ENCODE data around the gene CDKN2B-AS1.
A peak's percentile ranks its signal among the peaks of the same experiment; 100 is the strongest.

The CDKN2B-AS1 gene

GRCh38 chr9:22008384-22008716 is 13.8 kb downstream of the CDKN2B-AS1 start:
- DNase-seq: no peak

DNA sequence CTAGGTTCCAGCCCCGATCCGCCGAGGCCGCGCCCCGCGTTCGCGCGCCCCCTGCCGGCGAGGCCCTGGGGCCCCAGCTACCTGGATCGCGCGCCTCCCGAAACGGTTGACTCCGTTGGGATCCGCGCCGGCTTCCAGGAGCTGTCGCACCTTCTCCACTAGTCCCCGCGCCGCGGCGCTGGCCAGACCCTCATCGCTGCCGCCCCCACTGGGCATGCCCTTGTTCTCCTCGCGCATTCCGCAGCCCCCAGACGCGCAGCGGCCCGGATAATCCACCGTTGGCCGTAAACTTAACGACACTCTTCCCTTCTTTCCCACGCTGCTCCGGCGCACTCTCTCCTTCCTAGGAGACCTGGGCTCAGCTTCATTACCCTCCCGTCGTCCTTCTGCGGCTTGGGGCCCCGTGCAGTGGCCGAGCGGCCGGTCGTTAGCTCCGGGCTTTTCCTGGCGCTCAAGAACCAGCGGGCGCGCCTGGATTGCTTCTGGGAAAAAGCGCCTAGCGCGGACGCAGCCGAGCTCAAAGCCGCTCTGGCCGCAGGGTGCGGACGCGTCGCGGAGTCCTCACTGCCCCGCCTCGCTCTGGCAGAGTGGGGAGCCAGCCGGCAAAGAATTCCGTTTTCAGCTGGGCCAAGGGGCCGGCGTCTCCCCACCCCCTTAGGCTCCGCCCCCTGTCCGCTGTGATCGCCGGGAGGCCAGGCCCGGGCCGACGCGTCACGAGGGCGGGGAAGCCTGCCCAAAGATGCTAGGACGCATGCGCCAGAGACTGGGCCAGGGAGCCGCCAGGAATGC is 14.3 kb downstream of the CDKN2B-AS1 start, which contains the start of gene CDKN2B:
Gene CDKN2B (minus strand): TSS at position 589 of the 789 bp plus-strand sequence. CDS start 352 bp downstream, at position 237.
- DNase-seq: peak; percentile 63

DNA sequence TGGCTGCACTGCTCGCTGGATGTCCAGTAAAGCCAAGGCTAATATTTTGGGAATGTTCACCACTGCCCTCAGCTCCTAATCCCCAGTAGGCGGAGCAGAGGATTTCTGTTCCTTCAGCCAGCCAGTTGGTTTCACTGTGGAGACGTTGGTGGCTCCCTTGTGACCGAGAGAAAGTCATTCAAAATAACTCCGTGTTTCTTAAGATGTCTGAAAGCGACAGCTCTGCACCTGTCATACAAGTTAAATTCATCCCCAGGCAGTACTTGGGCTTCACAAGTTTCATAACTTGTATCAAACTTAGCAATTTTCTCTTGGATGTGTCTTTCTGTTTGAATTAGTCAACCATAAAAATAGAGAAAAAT is 14.9 kb downstream of the CDKN2B-AS1 start:
- DNase-seq: no peak

DNA sequence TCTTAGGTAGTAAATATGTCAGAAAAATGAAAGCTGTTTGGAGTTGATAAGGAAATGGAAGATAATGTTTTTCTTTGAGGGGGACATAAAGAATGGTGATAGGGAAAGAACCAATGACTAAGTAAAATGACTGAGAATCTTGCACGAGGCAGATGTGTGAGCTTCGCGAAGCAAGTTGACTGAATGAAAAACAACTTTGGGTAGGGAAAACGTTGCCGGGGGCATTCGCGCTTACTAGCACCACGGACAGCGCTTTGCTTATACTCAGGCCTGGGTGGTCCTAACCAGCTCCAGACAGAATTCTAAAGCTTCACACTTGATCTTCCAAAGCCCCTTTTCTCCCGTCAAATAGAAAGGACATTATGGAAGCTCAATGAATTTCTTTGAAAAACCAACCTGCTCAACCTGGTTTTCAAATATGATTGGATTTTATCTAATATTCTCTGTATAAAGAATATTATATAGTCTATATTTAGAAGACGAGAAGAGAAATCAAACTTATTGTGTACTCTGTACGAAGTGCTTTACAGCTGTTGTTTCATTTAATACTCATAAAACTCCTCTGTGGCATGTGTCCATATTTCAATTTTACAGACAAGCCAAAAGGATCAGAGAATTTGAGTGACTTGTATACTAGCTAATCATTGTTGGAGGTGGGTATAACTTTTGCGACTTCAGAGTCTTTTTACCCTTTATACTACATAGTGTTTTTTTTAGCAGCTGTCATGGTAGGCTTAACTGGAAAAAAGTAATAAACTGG is 16.5 kb downstream of the CDKN2B-AS1 start:
- DNase-seq: no peak

DNA sequence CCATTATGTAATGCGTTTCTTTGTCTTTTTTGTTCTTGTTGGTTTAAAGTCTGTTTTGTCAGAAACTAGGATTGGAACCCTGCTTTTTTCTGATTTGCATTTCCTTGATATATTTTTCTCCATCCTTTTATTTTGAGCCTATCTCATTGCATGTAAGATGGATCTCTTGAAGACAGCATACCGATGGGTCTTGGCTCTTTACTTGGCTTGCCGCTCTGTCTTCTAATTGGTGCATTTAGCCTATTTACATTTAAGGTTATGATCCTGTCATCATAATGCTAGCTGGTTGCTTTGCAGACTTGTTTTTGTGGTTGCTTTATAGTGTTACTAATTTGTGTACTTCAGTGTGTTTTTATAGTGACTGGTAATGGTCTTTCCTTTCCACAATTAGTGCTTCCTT is 27.8 kb downstream of the CDKN2B-AS1 start:
- DNase-seq: no peak

DNA sequence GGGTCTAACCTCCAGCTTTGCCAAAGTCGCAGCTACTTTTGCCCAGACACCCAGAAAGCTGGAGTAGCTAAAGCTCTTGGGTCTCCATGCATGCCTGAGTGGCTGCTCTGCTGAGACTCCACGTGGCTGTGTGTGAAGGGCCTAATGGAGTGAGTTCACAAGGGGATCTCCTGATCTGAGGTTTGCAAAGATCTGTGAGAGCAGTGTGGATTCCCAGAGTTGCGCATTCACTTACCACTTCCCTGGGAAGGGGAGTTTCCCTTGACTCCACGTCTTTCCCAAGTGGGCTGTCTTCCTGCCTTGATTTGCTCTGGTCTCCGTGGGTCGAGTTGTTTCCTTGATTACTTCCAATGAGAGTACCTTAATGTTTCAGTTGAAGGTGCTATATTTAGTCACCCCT is 32.1 kb downstream of the CDKN2B-AS1 start:
- DNase-seq: no peak

DNA sequence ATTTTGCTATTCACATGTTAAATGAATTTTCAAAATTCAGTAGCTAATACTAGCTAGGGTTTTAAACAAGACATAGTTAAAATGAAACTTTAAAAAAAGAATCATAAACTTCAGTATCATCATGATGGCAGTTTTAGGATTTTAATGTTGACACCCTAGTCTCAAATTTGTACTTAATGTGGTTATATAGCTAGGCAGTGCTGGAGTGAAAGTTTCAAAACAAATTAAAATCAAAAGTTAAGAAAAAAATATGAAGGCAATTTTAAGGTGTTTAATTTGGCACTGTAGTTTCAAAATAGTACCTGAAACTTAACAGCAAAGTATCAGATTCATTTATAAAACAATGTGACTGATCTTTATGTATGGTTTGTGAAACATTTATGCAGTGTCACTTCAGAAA is 33.8 kb downstream of the CDKN2B-AS1 start:
- no peak for DNase-seq

DNA sequence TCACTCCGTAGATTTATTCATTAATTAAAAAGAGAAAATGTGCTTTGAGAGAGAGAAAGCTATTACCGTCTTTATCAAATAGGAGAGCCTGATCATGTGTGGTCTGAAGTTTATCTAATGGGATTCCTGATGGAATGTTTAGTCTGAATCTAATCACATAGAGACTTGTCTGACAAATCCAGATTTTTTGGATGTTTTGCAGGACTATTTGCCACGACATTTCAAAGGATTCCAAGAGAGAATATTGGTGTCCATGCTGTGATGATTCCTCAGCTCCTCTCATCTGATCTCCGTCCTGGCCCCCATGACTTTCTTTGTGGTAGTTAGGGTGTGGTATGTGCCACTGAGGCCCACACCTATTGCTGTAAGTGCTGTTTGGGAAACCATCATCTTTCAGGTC is 34.6 kb downstream of the CDKN2B-AS1 start:
- no peak for DNase-seq

DNA sequence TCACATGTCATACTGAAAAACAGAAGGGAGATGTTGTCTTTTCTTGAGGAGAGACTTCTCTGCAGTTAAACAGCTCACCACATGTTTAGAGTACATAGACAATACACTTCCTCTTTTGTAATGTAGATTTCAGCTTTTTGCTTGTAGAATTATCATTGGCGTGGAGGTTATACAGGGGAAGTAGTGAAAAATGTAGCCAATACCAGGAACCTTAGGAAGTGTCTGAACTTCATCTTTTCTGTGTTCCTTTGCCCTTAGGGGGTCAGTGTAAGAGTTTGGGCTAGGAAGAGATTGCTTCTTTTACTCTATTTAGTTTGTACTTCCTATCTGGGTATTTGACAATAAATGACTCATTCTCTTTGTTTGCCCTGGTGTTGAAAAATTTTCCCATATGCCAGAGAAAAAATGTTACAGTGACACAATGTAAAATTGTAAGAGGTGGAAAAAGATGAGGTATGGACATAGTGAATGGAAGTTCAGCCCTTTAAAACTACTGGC is 35.6 kb downstream of the CDKN2B-AS1 start:
- no peak for DNase-seq

GRCh38 chr9:22031655-22032411 is 37.2 kb downstream of the CDKN2B-AS1 start:
- no peak for DNase-seq

GRCh38 chr9:22033012-22033630 is 38.5 kb downstream of the CDKN2B-AS1 start:
- DNase-seq: no peak

- no peak for DNase-seq
Observed at GRCh38 chr9:22035591-22036011, 41.0 kb downstream of the CDKN2B-AS1 start.

DNA sequence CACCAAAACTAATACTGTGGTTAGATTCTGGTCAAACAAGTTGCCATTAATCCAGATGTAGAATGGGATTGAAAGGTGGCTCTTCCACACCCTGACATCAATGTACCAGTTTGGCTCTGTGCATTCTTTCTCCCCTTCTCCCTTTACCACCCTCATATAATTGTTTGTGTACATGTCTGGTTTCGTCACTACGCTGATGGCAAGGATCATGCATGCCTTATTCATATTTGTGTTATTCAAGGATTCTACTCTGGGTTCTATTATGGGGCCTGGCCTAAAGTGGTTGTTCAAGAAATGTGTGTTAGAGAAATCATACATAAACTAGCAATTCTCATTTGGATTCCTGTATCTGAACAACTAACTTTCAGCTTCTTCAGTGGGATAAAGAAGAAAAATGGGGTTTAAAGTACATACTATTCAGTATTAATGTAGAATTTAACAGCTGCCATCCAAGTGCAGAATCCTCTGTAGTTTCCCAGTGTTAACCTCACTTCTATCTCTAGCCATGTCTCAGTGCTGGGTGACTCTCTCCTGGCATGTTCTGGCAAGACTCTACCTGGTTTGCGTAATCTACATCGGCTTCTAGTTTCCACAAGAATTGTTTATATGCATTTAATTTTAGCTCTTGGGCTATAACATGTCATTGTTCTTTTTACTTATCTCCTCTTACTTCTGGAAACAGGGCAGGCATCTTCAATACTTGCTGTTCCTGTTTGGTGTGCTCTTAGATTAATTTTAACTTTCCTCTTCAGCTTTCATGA is 42.5 kb downstream of the CDKN2B-AS1 start:
- DNase-seq: no peak

GRCh38 chr9:22037954-22038690 is 43.5 kb downstream of the CDKN2B-AS1 start:
- DNase-seq: no peak

- no peak for DNase-seq
Observed at GRCh38 chr9:22039258-22039657, 44.7 kb downstream of the CDKN2B-AS1 start.

- DNase-seq: no peak
Observed at GRCh38 chr9:22040760-22041159, 46.2 kb downstream of the CDKN2B-AS1 start.

- DNase-seq: no peak
Observed at GRCh38 chr9:22041344-22041743, 46.8 kb downstream of the CDKN2B-AS1 start.

GRCh38 chr9:22041775-22042174 is 47.2 kb downstream of the CDKN2B-AS1 start:
- DNase-seq: no peak

GRCh38 chr9:22043928-22044327 is 49.3 kb downstream of the CDKN2B-AS1 start:
- no peak for DNase-seq

GRCh38 chr9:22044583-22044982 is 50.0 kb downstream of the CDKN2B-AS1 start:
- DNase-seq: no peak

- no peak for DNase-seq
Observed at GRCh38 chr9:22045423-22045822, 50.8 kb downstream of the CDKN2B-AS1 start.
